Measurements from ENCODE around the gene CFDP1. TPM values are rescaled to one million over a fixed set of nuclear protein-coding genes. Genes with fewer than 3 reads are reported as not detected.
A peak's percentile ranks its signal among the peaks of the same experiment; 100 is the strongest.

Gene CFDP1
- total and polyA plus RNA-seq, 4 donors = 44.8 to 105 (median 64.1) TPM

GRCh38 chr16:75342308-75342811 lies 90.9 kb downstream of the CFDP1 start:
- Histone ChIP-seq H3K9me3 (ENCODE audit: control insufficient read depth in 4 of 4, insufficient read depth in 3 of 4, low read length in 3 of 4) (peaks cover 0 to 2% (median 0%) of the 10 kb centered on the region in 4 donors), H3K4me3 (no peak overlapping the region), H3K36me3 (ENCODE audit: control insufficient read depth in 4 of 4, insufficient read depth in 4 of 4, low read length in 4 of 4) (peaks cover 0 to 6% (median 3%) of the 10 kb centered on the region in 4 donors), H3K9ac (ENCODE audit: insufficient read depth in 1 of 2, low read length in 2 of 2) (no peak overlapping the region), H3K27ac (ENCODE audit: low read depth in 1 of 2, low read length in 1 of 2) (peak overlapping the region in 1 of 2 donors; percentile 51), H3K27me3 (ENCODE audit: control insufficient read depth in 3 of 3, insufficient read depth in 3 of 3, low read length in 2 of 3) (no peaks in the 10 kb centered on the region), H3K4me1 (ENCODE audit: control insufficient read depth in 5 of 5, insufficient read depth in 5 of 5, low read length in 5 of 5) (peaks cover 2 to 36% (median 22%) of the 10 kb centered on the region in 5 donors)
- TF ChIP-seq, protein P1, sequence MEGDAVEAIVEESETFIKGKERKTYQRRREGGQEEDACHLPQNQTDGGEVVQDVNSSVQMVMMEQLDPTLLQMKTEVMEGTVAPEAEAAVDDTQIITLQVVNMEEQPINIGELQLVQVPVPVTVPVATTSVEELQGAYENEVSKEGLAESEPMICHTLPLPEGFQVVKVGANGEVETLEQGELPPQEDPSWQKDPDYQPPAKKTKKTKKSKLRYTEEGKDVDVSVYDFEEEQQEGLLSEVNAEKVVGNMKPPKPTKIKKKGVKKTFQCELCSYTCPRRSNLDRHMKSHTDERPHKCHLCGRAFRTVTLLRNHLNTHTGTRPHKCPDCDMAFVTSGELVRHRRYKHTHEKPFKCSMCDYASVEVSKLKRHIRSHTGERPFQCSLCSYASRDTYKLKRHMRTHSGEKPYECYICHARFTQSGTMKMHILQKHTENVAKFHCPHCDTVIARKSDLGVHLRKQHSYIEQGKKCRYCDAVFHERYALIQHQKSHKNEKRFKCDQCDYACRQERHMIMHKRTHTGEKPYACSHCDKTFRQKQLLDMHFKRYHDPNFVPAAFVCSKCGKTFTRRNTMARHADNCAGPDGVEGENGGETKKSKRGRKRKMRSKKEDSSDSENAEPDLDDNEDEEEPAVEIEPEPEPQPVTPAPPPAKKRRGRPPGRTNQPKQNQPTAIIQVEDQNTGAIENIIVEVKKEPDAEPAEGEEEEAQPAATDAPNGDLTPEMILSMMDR (IDR thresholded peaks at IDR 0.05; ENCODE audit: control extremely low read depth, extremely low read depth) = no peak
- 51 to 61% methylated on average over 2 of the region's 2 CpGs for WGBS, 2 donors
- DNase-seq = no peak
- ATAC-seq (ENCODE audit: insufficient read depth, low FRiP score) = peak; percentile 30

GRCh38 chr16:75341564-75342307 lies 91.6 kb downstream of the CFDP1 start:
- Histone ChIP-seq H3K27ac (ENCODE audit: low read depth in 1 of 2, low read length in 1 of 2) (peak overlapping the region; percentile 45 to 51), H3K36me3 (ENCODE audit: control insufficient read depth in 4 of 4, insufficient read depth in 4 of 4, low read length in 4 of 4) (peaks cover 0 to 6% (median 3%) of the 10 kb centered on the region in 4 donors), H3K4me3 (no peak overlapping the region), H3K9me3 (ENCODE audit: control insufficient read depth in 4 of 4, insufficient read depth in 3 of 4, low read length in 3 of 4) (peaks cover 0 to 4% (median 0%) of the 10 kb centered on the region in 4 donors), H3K4me1 (ENCODE audit: control insufficient read depth in 5 of 5, insufficient read depth in 5 of 5, low read length in 5 of 5) (peaks cover 2 to 36% (median 22%) of the 10 kb centered on the region in 5 donors), H3K27me3 (ENCODE audit: control insufficient read depth in 3 of 3, insufficient read depth in 3 of 3, low read length in 2 of 3) (no peaks in the 10 kb centered on the region), H3K9ac (ENCODE audit: insufficient read depth in 1 of 2, low read length in 2 of 2) (no peak overlapping the region)
- DNase-seq (peak in 1 of 3 donors; percentile 32), ATAC-seq (ENCODE audit: insufficient read depth, low FRiP score) (no peak)
- 55 to 58% methylated on average over 4 of the region's 4 CpGs for WGBS, 2 donors
- TF ChIP-seq, protein P1 (IDR thresholded peaks at IDR 0.05; ENCODE audit: control extremely low read depth, extremely low read depth) = no peak

- Histone ChIP-seq H3K4me1 (ENCODE audit: control insufficient read depth in 5 of 5, insufficient read depth in 5 of 5, low read length in 5 of 5) (peaks cover 2 to 36% (median 22%) of the 10 kb centered on the region in 5 donors), H3K9me3 (ENCODE audit: control insufficient read depth in 4 of 4, insufficient read depth in 3 of 4, low read length in 3 of 4) (peaks cover 0 to 4% (median 0%) of the 10 kb centered on the region in 4 donors), H3K9ac (ENCODE audit: insufficient read depth in 1 of 2, low read length in 2 of 2) (no peak overlapping the region), H3K27me3 (ENCODE audit: control insufficient read depth in 3 of 3, insufficient read depth in 3 of 3, low read length in 2 of 3) (no peaks in the 10 kb centered on the region), H3K36me3 (ENCODE audit: control insufficient read depth in 4 of 4, insufficient read depth in 4 of 4, low read length in 4 of 4) (peaks cover 0 to 4% (median 3%) of the 10 kb centered on the region in 4 donors), H3K27ac (ENCODE audit: low read depth in 1 of 2, low read length in 1 of 2) (no peak overlapping the region), H3K4me3 (no peak overlapping the region)
- peak; percentile 23 for ATAC-seq (ENCODE audit: insufficient read depth, low FRiP score)
- DNase-seq = peak in 1 of 3 donors; percentile 55
- WGBS, 2 donors = 53 to 68% methylated on average over 2 of the region's 2 CpGs
- TF ChIP-seq, protein P1 (IDR thresholded peaks at IDR 0.05; ENCODE audit: control extremely low read depth, extremely low read depth) = no peak
Measured at GRCh38 chr16:75340741-75341491, 92.4 kb downstream of the CFDP1 start.
